Central memory CD8-positive, alpha-beta T cell (primary cell): Measurements from ENCODE around the gene TRIM41.
"Not testable (repeated sequence)": the region's sequence is repeated elsewhere in the genome, so short reads cannot be mapped to it uniquely, and the experiment has no call there.

ENCODE experiments used
- ATAC-seq: fragments of 150-1000 bp; cut with Tn5 transposase; replicated peaks from 2 replicates; pipeline ENCODE4 v1.10.0; 2022; ENCODE audit warnings: mild to moderate bottlenecking, moderate FRiP score, moderate number of reproducible peaks; ENCODE audit not compliant: poor library complexity, severe bottlenecking; ENCODE audit errors: extremely low read depth
- DNase-seq, 2 donors: peaks; one replicate each; pipeline ENCODE4 v3.0.0; 2021; ENCODE audit warnings: low spot score in 2 of 2
- H3K27ac Mint-ChIP-seq: one replicate; pipeline ENCODE4 v1.8.0; 2022; ENCODE audit warnings: low read depth, mild to moderate bottlenecking, moderate library complexity, mixed read lengths
- H3K27me3 Mint-ChIP-seq: one replicate; pipeline ENCODE4 v1.8.0; 2022; ENCODE audit warnings: mixed read lengths
- H3K36me3 Mint-ChIP-seq: one replicate; pipeline ENCODE4 v1.8.0; 2022; ENCODE audit warnings: mild to moderate bottlenecking, moderate library complexity, mixed read lengths; ENCODE audit not compliant: insufficient read depth
- H3K4me1 Mint-ChIP-seq: one replicate; pipeline ENCODE4 v1.8.0; 2022; ENCODE audit warnings: mixed read lengths
- H3K4me3 Mint-ChIP-seq: one replicate; pipeline ENCODE4 v1.8.0; 2022; ENCODE audit warnings: mild to moderate bottlenecking, moderate library complexity, mixed read lengths
- H3K9me3 Mint-ChIP-seq: one replicate; pipeline ENCODE4 v1.8.0; 2022; ENCODE audit warnings: mixed read lengths

Gene TRIM41

DNA sequence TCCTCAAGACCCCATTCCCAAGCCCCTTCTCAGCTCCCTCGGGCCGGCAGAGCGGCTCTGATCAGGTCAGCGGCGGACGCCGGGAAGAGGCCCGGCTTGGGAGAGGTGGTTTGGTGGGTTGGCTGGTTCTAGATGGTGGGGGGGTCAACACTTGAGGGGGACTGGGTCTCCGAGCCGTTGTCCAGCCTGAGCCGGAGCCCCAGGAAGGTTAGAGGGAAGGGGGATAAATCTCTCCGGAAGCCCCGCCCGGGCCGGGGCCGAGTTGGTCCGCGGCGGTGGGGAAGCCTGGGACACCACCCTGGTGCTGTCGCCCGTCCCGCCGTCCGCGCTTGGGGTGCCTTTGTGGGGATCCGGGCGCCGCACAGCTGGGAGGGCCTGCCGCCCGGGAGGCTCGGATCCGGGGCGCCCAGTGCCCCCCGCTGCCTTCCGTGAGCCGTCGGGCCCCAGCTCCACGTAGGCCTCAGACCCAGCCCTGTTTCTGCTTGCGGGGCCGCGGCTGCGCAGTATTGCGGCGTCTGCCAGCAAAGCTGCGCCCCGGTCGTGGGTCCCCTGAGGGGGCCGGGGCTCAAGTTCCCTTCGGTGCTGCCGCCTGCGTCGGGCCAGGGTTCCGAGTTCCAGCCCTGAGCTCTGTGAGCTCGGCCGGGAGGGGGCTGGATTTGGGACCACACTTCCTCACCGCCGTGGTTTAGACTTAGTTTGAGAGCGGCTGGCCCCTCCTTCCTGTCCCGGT, 38.4 kb downstream of the TRIM41 start:
- peak; percentile 63 to 77 for DNase-seq
- Mint-ChIP-seq H3K36me3 (peaks cover 27% of the 10 kb centered on the region), H3K27me3 (no peaks in the 10 kb centered on the region), H3K4me3 (peak overlapping the region; percentile 96), H3K4me1 (peaks cover 51% of the 10 kb centered on the region), H3K9me3 (no peaks in the 10 kb centered on the region), H3K27ac (peak overlapping the region; percentile 96)
- ATAC-seq = peak; percentile 61

GRCh38 chr5:181263633-181264032, 40.6 kb downstream of the TRIM41 start:
- Mint-ChIP-seq H3K4me3 (no peak overlapping the region), H3K9me3 (no peaks in the 10 kb centered on the region), H3K27me3 (no peaks in the 10 kb centered on the region), H3K27ac (no peak overlapping the region), H3K4me1 (peaks cover 34% of the 10 kb centered on the region), H3K36me3 (peaks cover 24% of the 10 kb centered on the region)
- DNase-seq = no peak
- no peak for ATAC-seq

DNA sequence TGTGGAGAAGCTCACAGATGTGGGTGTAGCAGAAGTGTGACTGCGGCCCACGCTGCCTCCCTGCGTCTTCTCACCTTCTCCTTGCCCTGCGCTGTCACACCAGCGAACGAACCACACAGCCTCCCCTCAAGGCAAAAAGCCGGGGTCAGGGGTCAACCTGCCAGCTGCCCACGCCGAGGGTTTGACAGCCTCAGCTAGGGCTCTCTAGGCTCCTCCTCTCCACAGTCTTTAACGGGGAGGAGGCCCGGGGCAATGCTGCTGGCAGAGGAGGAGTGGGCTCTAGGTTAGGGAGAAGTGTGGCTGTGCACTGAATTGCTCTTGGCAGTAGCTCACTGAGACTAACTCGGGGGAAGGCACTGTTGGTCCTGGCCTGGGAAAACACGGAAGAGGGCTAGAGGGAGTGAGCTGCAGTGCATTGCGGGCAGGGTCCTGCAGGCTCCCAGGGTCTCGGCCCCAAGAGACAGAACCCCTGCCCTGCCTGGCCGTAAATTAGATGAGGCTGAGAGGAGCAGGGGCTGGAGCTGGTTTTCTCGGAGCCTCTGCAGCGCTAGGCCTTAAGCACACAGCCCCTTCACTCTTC, 42.1 kb downstream of the TRIM41 start:
- H3K4me1 Mint-ChIP-seq = peaks cover 18% of the 10 kb centered on the region
- no peaks in the 10 kb centered on the region for H3K9me3 Mint-ChIP-seq
- peaks cover 20% of the 10 kb centered on the region for H3K36me3 Mint-ChIP-seq
- ATAC-seq = no peak
- H3K4me3 Mint-ChIP-seq = no peak overlapping the region
- no peak overlapping the region for H3K27ac Mint-ChIP-seq
- H3K27me3 Mint-ChIP-seq = no peaks in the 10 kb centered on the region
- no peak for DNase-seq

GRCh38 chr5:181267291-181267904, 44.3 kb downstream of the TRIM41 start:
- peaks cover 10% of the 10 kb centered on the region for H3K4me1 Mint-ChIP-seq
- ATAC-seq, H3K4me3 Mint-ChIP-seq, H3K27me3 Mint-ChIP-seq, H3K27ac Mint-ChIP-seq, DNase-seq, H3K9me3 Mint-ChIP-seq: not testable (repeated sequence)
- H3K36me3 Mint-ChIP-seq = peaks cover 12% of the 10 kb centered on the region

DNA sequence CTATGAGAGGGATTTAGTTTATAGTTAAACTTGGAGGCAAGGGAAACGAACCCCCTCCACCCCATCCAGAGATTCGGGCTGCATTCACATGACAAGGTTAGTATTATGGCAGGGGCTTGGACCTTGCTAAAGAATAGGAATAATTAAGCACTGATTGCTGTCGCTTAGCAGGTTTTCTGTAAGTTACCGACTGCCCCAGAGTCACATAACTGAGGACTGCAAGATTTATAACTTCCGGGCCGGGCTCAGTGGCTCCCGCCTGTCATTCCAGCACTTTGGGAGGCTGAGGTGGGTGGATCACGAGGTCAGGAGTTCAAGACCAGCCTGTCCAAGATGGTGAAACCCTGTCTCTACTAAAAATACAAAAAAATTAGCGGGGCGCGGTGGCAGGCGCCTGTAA, 44.8 kb downstream of the TRIM41 start:
- H3K27me3 Mint-ChIP-seq, H3K9me3 Mint-ChIP-seq, ATAC-seq, H3K4me3 Mint-ChIP-seq, H3K27ac Mint-ChIP-seq, DNase-seq: not testable (repeated sequence)
- peaks cover 10% of the 10 kb centered on the region for H3K4me1 Mint-ChIP-seq
- H3K36me3 Mint-ChIP-seq = peaks cover 12% of the 10 kb centered on the region

GRCh38 chr5:181271081-181271480, 48.0 kb downstream of the TRIM41 start:
- H3K27ac Mint-ChIP-seq = no peak overlapping the region
- DNase-seq (peak in 1 of 2 donors; percentile 2), ATAC-seq (no peak)
- H3K9me3 Mint-ChIP-seq = no peaks in the 10 kb centered on the region
- no peaks in the 10 kb centered on the region for H3K27me3 Mint-ChIP-seq
- H3K36me3 Mint-ChIP-seq = no peaks in the 10 kb centered on the region
- no peak overlapping the region for H3K4me3 Mint-ChIP-seq
- no peaks in the 10 kb centered on the region for H3K4me1 Mint-ChIP-seq

DNA sequence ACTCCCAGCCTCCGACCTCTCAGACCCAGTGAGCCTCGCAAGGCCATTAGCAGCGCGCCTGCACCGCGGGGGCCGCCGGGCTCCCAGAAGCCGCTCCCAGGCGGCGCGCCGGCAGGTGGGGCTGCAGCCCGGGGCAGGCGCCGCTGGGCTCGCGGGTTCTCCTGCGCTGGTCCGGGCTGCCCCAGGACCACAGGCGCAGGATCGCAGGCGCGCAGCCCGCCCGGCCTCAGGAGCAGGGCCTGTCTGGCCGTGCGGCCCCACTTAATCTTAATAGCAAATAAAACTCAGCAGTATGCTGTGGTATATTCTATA, 50.3 kb downstream of the TRIM41 start:
- H3K27ac Mint-ChIP-seq, H3K4me1 Mint-ChIP-seq, ATAC-seq, H3K9me3 Mint-ChIP-seq, H3K4me3 Mint-ChIP-seq, H3K36me3 Mint-ChIP-seq, H3K27me3 Mint-ChIP-seq: not testable (repeated sequence)
- peak in 1 of 2 donors; percentile 3 for DNase-seq

DNA sequence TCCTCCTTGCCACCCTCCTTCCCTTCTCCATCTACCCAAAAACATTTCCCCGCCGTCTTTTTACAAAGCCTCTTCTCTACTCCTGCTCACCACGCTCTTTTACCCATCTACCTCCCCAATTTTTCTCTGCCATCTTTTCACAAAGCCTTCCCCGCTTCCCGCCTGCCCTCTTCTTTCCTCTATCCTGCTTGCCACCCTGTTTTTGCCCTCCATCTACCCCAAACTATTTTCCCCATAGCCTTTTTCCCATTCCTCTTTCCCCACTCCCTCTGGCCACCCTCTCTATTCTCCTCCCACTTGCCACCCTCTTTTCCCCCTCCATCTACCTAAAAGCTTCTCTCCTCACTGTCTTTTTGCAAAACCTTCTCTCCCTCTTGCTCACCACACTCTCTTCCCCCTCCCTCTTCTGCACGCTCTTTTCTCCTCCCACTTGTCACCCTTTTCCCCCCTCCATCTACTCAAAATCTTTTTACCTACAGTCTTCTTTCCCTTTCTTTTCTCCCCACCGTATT, 57.2 kb downstream of the TRIM41 start:
- ATAC-seq (no peak), DNase-seq (no peak)
- Mint-ChIP-seq H3K4me3 (no peak overlapping the region), H3K36me3 (no peaks in the 10 kb centered on the region), H3K9me3 (no peaks in the 10 kb centered on the region), H3K4me1 (no peaks in the 10 kb centered on the region), H3K27ac (no peak overlapping the region), H3K27me3 (no peaks in the 10 kb centered on the region)

DNA sequence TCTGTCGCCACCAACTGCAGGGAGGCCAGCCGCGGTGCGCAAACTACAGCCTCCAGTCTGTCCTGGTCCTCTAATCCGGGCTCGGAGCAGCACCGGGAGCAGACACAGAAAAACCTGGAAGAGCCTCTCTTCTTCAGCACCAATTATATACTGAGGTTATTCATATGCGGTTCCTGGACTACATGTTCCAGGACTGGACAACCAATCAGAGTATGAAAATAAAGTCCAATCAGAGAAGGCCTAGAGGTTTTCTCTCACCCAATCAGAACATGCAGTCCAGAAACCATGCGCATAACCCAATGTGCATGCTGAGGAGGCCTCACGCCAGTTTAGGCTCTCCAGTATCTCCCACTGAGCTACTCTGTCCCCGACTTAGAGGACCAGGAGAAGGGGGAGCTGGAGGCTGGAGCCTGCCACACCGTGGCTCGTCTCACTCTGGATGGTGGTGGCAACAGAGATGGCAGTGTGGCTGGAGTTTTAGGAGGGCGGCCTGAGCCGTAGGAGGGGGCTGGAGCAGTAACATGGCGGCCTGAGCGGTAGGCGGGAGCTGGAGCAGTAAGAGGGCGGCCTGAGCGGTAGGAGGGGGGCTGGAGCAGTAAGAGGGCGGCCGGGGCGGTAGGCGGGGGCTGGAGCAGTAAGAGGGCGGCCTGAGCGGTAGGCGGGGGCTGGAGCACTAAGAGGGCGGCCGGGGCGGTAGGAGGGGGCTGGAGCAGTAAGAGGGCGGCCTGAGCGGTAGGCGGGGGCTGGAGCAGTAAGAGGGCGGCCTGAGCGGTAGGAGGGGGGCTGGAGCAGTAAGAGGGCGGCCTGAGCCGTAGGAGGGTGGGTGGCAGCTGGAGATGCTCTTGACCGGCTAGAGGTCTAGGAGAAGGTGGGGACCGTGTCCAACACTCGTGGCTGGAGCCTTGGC, 58.2 kb downstream of the TRIM41 start:
- H3K4me1 Mint-ChIP-seq = no peaks in the 10 kb centered on the region
- H3K9me3 Mint-ChIP-seq = no peaks in the 10 kb centered on the region
- H3K4me3 Mint-ChIP-seq = no peak overlapping the region
- no peak overlapping the region for H3K27ac Mint-ChIP-seq
- no peaks in the 10 kb centered on the region for H3K27me3 Mint-ChIP-seq
- H3K36me3 Mint-ChIP-seq = no peaks in the 10 kb centered on the region
- DNase-seq (no peak), ATAC-seq (no peak)

DNA sequence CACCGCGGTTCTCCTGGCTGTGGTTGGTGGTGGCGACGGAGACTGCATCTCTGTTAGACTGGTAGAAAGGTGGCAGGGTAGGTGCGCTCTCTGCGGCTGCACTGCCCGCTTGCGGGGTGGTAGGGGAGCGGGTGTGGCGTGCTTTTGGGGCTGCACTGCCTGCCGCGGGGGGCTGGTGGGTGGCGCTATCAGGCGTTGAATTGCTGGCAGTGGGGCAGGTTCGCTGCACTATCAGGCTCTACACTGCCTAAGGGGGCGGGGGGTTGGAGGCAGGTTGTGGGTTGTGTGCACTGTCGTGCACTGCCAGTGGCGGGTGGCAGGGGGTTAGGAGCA, 58.9 kb downstream of the TRIM41 start:
- no peak for DNase-seq
- Mint-ChIP-seq H3K4me1 (no peaks in the 10 kb centered on the region), H3K9me3 (no peaks in the 10 kb centered on the region), H3K27me3 (no peaks in the 10 kb centered on the region), H3K36me3 (no peaks in the 10 kb centered on the region), H3K27ac (no peak overlapping the region), H3K4me3 (no peak overlapping the region)
- no peak for ATAC-seq

DNA sequence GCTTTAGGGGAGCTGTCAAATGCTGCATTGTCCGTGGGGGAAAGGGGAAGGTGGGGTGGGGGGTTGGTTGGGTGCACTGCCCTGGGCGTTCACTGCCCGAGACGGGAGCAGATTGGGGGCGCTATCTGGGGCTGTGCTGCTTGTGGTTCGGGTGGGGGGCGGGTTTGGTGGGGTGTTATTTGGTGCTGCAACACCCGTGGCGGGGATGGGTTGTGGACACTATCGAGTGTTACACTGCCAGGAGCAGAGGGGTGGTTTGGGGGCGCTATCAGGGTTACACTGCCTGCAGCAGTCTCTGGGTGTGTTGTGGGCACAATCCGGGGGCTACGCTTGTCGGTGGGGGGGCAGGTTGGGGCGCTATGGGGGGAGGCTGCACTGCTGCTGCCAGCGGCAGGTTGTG, 59.3 kb downstream of the TRIM41 start:
- not testable (repeated sequence) for H3K9me3 Mint-ChIP-seq, H3K4me3 Mint-ChIP-seq, H3K4me1 Mint-ChIP-seq, ATAC-seq, H3K36me3 Mint-ChIP-seq, H3K27me3 Mint-ChIP-seq, DNase-seq, H3K27ac Mint-ChIP-seq

DNA sequence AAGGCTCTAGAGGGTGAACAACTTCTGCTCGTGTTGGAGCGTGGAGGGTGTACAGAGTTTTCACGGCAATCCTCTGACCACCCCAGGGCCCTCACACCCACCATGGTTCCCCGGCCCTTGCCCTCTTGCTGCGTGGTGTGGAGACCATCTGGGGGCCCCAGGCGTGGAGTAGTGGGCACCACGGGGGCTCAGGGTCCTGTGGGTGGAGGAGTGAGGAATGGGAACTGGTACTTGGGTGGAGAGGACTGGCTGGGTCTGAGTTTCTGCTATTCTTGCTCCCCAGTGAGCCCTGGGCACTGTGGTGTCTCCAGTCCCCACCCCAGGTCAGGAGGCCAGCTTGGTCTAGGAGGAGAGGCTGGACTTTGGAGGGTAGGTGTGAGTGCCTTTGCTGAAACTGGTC, 59.8 kb downstream of the TRIM41 start:
- no peak overlapping the region for H3K27ac Mint-ChIP-seq
- ATAC-seq (no peak), DNase-seq (no peak)
- H3K4me3 Mint-ChIP-seq = no peak overlapping the region
- no peaks in the 10 kb centered on the region for H3K27me3 Mint-ChIP-seq
- H3K9me3 Mint-ChIP-seq = no peaks in the 10 kb centered on the region
- no peaks in the 10 kb centered on the region for H3K4me1 Mint-ChIP-seq
- H3K36me3 Mint-ChIP-seq = no peaks in the 10 kb centered on the region
